Neural cell (in vitro differentiated cells): Measurements from ENCODE around the gene TIMMDC1. TPM values are rescaled to one million over a fixed set of nuclear protein-coding genes. Genes with fewer than 3 reads are reported as not detected.

Experiments used
- H2AFZ ChIP-seq: fragments of 200-600, 300-800 bp; sonication (generic), shearing (Covaris generic); 2 replicates; pipeline ENCODE4 v1.6.0; 2014; ENCODE audit warnings: low read depth, mild to moderate bottlenecking, antibody characterized with exemption, low read length, moderate library complexity
- H3F3A ChIP-seq: fragments of 200-600 bp; shearing (Covaris generic); 2 replicates; pipeline ENCODE4 v1.6.1; 2016; ENCODE audit warnings: mild to moderate bottlenecking, moderate library complexity, mixed read lengths, antibody characterized with exemption, low read length; ENCODE audit not compliant: insufficient read depth, poor library complexity, severe bottlenecking
- H3K27ac ChIP-seq: fragments of 200-600, 300-800 bp; sonication (generic), shearing (Covaris generic); 2 replicates; pipeline ENCODE4 v1.5.1; 2014; ENCODE audit warnings: mild to moderate bottlenecking, low read length, moderate library complexity
- H3K27me3 ChIP-seq: fragments of 300-800, 200-600 bp; sonication (generic), shearing (Covaris generic); 2 replicates; pipeline ENCODE4 v1.6.0; 2014; ENCODE audit warnings: mild to moderate bottlenecking, low read depth, low read length, moderate library complexity; ENCODE audit not compliant: insufficient read depth
- H3K36me3 ChIP-seq: fragments of 300-800, 200-600 bp; sonication (generic), shearing (Covaris generic); 2 replicates; pipeline ENCODE4 v1.5.1; 2014; ENCODE audit warnings: mild to moderate bottlenecking, antibody characterized with exemption, low read length, moderate library complexity; ENCODE audit not compliant: insufficient read depth
- H3K4me2 ChIP-seq: fragments of 300-800, 200-600 bp; sonication (generic), shearing (Covaris generic); 2 replicates; pipeline ENCODE4 v1.6.0; 2014; ENCODE audit warnings: mild to moderate bottlenecking, low read length
- H3K4me3 ChIP-seq: fragments of 300-800, 200-600 bp; sonication (generic), shearing (Covaris generic); 2 replicates; pipeline ENCODE4 v1.5.1; 2014; ENCODE audit warnings: mild to moderate bottlenecking, low read length, moderate library complexity
- H3K79me2 ChIP-seq: fragments of 200-600 bp; shearing (Covaris generic); replicated peaks from 2 replicates; pipeline ENCODE4 v1.6.0; 2014; ENCODE audit warnings: mild to moderate bottlenecking, low read length, moderate library complexity; ENCODE audit not compliant: insufficient read depth
- H3K9ac ChIP-seq: fragments of 300-800, 200-600 bp; sonication (generic), shearing (Covaris generic); 2 replicates; pipeline ENCODE4 v1.6.1; 2016; ENCODE audit warnings: mild to moderate bottlenecking, low read length, mixed read lengths
- H3K9me2 ChIP-seq: fragments of 200-600 bp; shearing (Covaris generic); 2 replicates; pipeline ENCODE4 v1.6.1; 2016; ENCODE audit warnings: mild to moderate bottlenecking, low read length, mixed read lengths; ENCODE audit not compliant: insufficient read depth
- H3K9me3 ChIP-seq: fragments of 200-600, 300-800 bp; sonication (generic), shearing (Covaris generic); 2 replicates; pipeline ENCODE4 v1.6.1; 2016; ENCODE audit warnings: mild to moderate bottlenecking, mixed run types, low read length, moderate library complexity, mixed read lengths
- H4K20me1 ChIP-seq: fragments of 200-600 bp; shearing (Covaris generic); 2 replicates; pipeline ENCODE4 v1.6.1; 2016; ENCODE audit warnings: mild to moderate bottlenecking, mixed run types; ENCODE audit not compliant: insufficient read depth
- EP300 ChIP-seq: fragments of 450-650 bp; conservative IDR thresholded peaks from 2 replicates; pipeline ENCODE4 v1.6.1; 2014; ENCODE audit warnings: antibody characterized with exemption, mild to moderate bottlenecking, moderate library complexity; ENCODE audit not compliant: poor library complexity, severe bottlenecking
- EZH2 ChIP-seq: fragments of 200-600, 300-800 bp; shearing (Covaris generic), sonication (generic); IDR thresholded peaks from 2 replicates; pipeline ENCODE4 v1.6.1; 2014; ENCODE audit warnings: antibody characterized with exemption, low read length, borderline replicate concordance, mild to moderate bottlenecking; ENCODE audit not compliant: insufficient read depth, poor library complexity, severe bottlenecking
- MXI1 ChIP-seq: fragments of 450-650 bp; conservative IDR thresholded peaks from 2 replicates; pipeline ENCODE4 v1.6.1; 2014; ENCODE audit warnings: antibody characterized with exemption, mild to moderate bottlenecking; ENCODE audit not compliant: poor library complexity, severe bottlenecking
- POLR2AphosphoS5 ChIP-seq: IDR thresholded peaks from 2 replicates; pipeline ENCODE4 v1.6.1; 2012
- RAD21 ChIP-seq: fragments of 450-650 bp; conservative IDR thresholded peaks from 2 replicates; pipeline ENCODE4 v1.6.1; 2014; ENCODE audit warnings: antibody characterized with exemption, mild to moderate bottlenecking, moderate library complexity
- SMC3 ChIP-seq: fragments of 450-650 bp; conservative IDR thresholded peaks from 2 replicates; pipeline ENCODE4 v1.6.1; 2014; ENCODE audit warnings: antibody characterized with exemption, mild to moderate bottlenecking, moderate library complexity; ENCODE audit not compliant: poor library complexity
- TAF1 ChIP-seq: IDR thresholded peaks from 2 replicates; pipeline ENCODE4 v1.6.1; 2012; ENCODE audit warnings: low read depth
- polyA plus RNA-seq: library from polyadenylated mRNA; depleted of rRNA; stranded (reverse); fragments of >200 nt; gene quantifications from 2 replicates; pipeline ENCODE4 v1.2.3, GENCODE V29; 2014
- TF ChIP-seq, protein P1 (sequence below): fragments of 450-650 bp; IDR thresholded peaks from 2 replicates; pipeline ENCODE4 v1.5.1; 2014; ENCODE audit warnings: antibody characterized with exemption, mild to moderate bottlenecking, moderate library complexity; ENCODE audit not compliant: poor library complexity, severe bottlenecking
- TF ChIP-seq, protein P2 (sequence below): IDR thresholded peaks from 2 replicates; pipeline ENCODE4 v1.6.1; 2012; ENCODE audit warnings: borderline replicate concordance

The TIMMDC1 gene
- polyA plus RNA-seq, 1 donor from 2014 or later = 110 TPM

DNA sequence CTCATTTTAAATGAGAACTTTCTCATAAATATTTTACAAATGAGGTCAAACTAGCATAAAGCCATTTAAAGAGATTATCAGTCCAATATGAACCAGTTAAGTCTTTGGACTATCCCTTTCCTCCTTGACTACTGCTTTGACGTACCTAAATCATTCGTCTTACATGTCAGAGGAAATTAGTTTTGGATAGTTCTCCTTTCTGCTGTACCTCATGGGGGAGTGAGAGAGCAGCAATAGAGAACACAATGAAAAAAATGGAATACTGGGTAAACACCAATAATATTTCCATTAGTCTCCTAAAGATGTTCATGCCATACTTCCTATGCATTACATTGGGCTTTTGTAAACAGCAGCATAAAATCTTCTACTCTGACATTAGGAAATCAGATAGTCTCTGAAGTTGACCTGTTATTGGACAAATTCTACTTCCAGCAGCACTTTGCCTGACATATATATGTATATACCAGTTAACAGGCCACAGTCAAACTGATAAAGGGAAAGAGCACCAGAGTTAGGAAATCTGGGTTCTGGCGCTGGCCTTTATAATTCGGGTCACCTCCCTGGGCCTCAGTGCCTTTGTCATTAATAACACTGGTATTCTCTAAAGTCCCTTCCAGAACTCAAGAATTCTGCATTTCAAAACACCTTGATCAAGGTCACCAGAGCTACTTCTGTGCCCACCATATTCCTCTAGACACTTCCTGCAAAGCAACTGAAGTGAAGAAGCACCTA lies 26.8 kb downstream of the TIMMDC1 start:
- H3F3A ChIP-seq = no peaks in the 10 kb centered on the region
- no peak overlapping the region for H3K4me2 ChIP-seq
- H3K9ac ChIP-seq = no peak overlapping the region
- H3K36me3 ChIP-seq = no peaks in the 10 kb centered on the region
- H3K79me2 ChIP-seq = no peaks in the 10 kb centered on the region
- no peak overlapping the region for H3K4me3 ChIP-seq
- TF ChIP-seq EZH2 (no peak), SMC3 (no peak), RAD21 (no peak), EP300 (no peak), POLR2AphosphoS5 (no peak), MXI1 (no peak), TAF1 (no peak)
- TF ChIP-seq, protein P1, sequence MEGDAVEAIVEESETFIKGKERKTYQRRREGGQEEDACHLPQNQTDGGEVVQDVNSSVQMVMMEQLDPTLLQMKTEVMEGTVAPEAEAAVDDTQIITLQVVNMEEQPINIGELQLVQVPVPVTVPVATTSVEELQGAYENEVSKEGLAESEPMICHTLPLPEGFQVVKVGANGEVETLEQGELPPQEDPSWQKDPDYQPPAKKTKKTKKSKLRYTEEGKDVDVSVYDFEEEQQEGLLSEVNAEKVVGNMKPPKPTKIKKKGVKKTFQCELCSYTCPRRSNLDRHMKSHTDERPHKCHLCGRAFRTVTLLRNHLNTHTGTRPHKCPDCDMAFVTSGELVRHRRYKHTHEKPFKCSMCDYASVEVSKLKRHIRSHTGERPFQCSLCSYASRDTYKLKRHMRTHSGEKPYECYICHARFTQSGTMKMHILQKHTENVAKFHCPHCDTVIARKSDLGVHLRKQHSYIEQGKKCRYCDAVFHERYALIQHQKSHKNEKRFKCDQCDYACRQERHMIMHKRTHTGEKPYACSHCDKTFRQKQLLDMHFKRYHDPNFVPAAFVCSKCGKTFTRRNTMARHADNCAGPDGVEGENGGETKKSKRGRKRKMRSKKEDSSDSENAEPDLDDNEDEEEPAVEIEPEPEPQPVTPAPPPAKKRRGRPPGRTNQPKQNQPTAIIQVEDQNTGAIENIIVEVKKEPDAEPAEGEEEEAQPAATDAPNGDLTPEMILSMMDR = no peak
- TF ChIP-seq, protein P2, sequence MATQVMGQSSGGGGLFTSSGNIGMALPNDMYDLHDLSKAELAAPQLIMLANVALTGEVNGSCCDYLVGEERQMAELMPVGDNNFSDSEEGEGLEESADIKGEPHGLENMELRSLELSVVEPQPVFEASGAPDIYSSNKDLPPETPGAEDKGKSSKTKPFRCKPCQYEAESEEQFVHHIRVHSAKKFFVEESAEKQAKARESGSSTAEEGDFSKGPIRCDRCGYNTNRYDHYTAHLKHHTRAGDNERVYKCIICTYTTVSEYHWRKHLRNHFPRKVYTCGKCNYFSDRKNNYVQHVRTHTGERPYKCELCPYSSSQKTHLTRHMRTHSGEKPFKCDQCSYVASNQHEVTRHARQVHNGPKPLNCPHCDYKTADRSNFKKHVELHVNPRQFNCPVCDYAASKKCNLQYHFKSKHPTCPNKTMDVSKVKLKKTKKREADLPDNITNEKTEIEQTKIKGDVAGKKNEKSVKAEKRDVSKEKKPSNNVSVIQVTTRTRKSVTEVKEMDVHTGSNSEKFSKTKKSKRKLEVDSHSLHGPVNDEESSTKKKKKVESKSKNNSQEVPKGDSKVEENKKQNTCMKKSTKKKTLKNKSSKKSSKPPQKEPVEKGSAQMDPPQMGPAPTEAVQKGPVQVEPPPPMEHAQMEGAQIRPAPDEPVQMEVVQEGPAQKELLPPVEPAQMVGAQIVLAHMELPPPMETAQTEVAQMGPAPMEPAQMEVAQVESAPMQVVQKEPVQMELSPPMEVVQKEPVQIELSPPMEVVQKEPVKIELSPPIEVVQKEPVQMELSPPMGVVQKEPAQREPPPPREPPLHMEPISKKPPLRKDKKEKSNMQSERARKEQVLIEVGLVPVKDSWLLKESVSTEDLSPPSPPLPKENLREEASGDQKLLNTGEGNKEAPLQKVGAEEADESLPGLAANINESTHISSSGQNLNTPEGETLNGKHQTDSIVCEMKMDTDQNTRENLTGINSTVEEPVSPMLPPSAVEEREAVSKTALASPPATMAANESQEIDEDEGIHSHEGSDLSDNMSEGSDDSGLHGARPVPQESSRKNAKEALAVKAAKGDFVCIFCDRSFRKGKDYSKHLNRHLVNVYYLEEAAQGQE = no peak
- H3K9me3 ChIP-seq = no peaks in the 10 kb centered on the region
- no peak overlapping the region for H3K27ac ChIP-seq
- no peaks in the 10 kb centered on the region for H4K20me1 ChIP-seq
- H3K27me3 ChIP-seq = no peaks in the 10 kb centered on the region
- H3K9me2 ChIP-seq = no peaks in the 10 kb centered on the region
- H2AFZ ChIP-seq = no peak overlapping the region

DNA sequence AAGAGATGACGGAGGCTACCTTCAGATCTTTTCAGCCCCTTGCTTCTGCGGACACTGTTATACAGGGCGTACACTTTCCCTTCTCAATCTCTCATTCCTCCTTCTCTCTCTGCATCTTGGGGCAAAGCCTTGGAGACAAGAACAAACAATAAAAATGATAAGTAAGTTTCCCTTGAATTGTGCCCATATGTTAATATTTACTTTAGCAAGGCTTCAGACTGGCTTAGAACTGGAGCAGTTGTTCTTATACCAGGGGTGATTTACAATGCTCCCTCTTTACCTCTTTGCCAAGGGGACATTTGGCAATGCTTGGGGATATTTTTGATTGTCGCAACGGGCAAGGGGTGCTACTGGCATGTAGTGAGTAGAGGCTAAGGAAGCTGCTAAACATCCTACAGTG lies 29.4 kb downstream of the TIMMDC1 start:
- no peak overlapping the region for H2AFZ ChIP-seq
- no peak overlapping the region for H3K4me2 ChIP-seq
- no peaks in the 10 kb centered on the region for H3K9me2 ChIP-seq
- H3K9ac ChIP-seq = no peak overlapping the region
- H3K79me2 ChIP-seq = no peaks in the 10 kb centered on the region
- H3K9me3 ChIP-seq = no peaks in the 10 kb centered on the region
- H3K36me3 ChIP-seq = no peaks in the 10 kb centered on the region
- TF ChIP-seq, protein P1 = no peak
- no peak for TF ChIP-seq EP300
- TF ChIP-seq RAD21 = no peak
- TF ChIP-seq SMC3 = no peak
- no peak for TF ChIP-seq MXI1
- TF ChIP-seq TAF1 = no peak
- TF ChIP-seq, protein P2 = no peak
- TF ChIP-seq POLR2AphosphoS5 = no peak
- TF ChIP-seq EZH2 = no peak
- H3K27me3 ChIP-seq = no peaks in the 10 kb centered on the region
- no peak overlapping the region for H3K27ac ChIP-seq
- H3K4me3 ChIP-seq = no peak overlapping the region
- no peaks in the 10 kb centered on the region for H4K20me1 ChIP-seq
- H3F3A ChIP-seq = no peaks in the 10 kb centered on the region
